K562 (cell line): Measurements from ENCODE around the gene DRD2. TPM values are rescaled to one million over a fixed set of nuclear protein-coding genes. Genes with fewer than 3 reads are reported as not detected.

Source experiments
- ATAC-seq: fragments of 200-7000 bp; cut with Tn5 transposase; 3 replicates; pipeline ENCODE4 v1.9.1; 2020; ENCODE audit warnings: moderate library complexity
- BruUV-seq: library from RNA; stranded (reverse); fragments of 400-500 nt; replicated peaks from 2 replicates; lab custom pipeline; 2021; lab: Mats Ljungman, UMichigan
- CTCF ChIA-PET: fragments of 300-600 bp; formaldehyde crosslinking; extraction: SDS; loops from one replicate; lab custom pipeline; 2021; ENCODE audit warnings: low intra/inter-chr PET ratio; lab: Yijun Ruan, JAX
- POLR2A ChIA-PET: fragments of 300-600, 350-650 bp; sonication (Branson Sonifier 250); formaldehyde crosslinking; extraction: SDS; loops from one replicate; lab custom pipeline; 2021; ENCODE audit warnings: antibody characterized with exemption, inconsistent platforms; lab: Yijun Ruan, JAX
- DNase-seq, 4 experiments: peaks; one replicate each; pipeline versions ENCODE4 v3.0.0 to v3.0.0-alpha.2; 2011 to 2018; ENCODE audit warnings: low spot score in 3 of 4, mixed read lengths in 3 of 4; ENCODE audit errors: extremely low read depth in 1 of 4
- FAIRE-seq: peaks from 2 replicates; lab custom pipeline; 2011; peaks lifted over from hg19 to GRCh38; lab: Jason Lieb, UNC
- H2AFZ ChIP-seq: 2 replicates; pipeline ENCODE4 v1.6.0; 2011; ENCODE audit warnings: low read depth, low read length, control low read depth, inconsistent platforms
- H3K27ac ChIP-seq: fragments of 200-600 bp; 3 replicates; pipeline ENCODE4 v1.8.0; 2011; ENCODE audit warnings: low read depth, mild to moderate bottlenecking, control low read depth, inconsistent platforms, low read length, moderate library complexity, mixed read lengths; ENCODE audit errors: extremely low read depth
- H3K27me3 ChIP-seq, 2 experiments: fragments of 300-600 bp in 1 of 2; 2 replicates in 1 of 2; 3 replicates in 1 of 2; pipeline versions ENCODE4 v1.6.0 to v1.8.0; 2011; ENCODE audit warnings: inconsistent platforms in 2 of 2, low read length in 2 of 2, mild to moderate bottlenecking in 1 of 2, mixed read lengths in 1 of 2, moderate library complexity in 1 of 2; ENCODE audit not compliant: control insufficient read depth in 2 of 2, insufficient read depth in 2 of 2
- H3K36me3 ChIP-seq: fragments of 300-600 bp; 3 replicates; pipeline ENCODE4 v1.8.0; 2011; ENCODE audit warnings: mild to moderate bottlenecking, low read length, inconsistent platforms; ENCODE audit not compliant: control insufficient read depth, insufficient read depth
- H3K4me1 ChIP-seq, 2 experiments: fragments of 200-600 bp in 1 of 2; replicated peaks in 1 of 2; 2 replicates in 1 of 2; 3 replicates in 1 of 2; pipeline versions ENCODE4 v1.5.1 to v1.8.0; 2011; ENCODE audit warnings: inconsistent platforms in 2 of 2, low read length in 2 of 2, mild to moderate bottlenecking in 1 of 2, mixed read lengths in 1 of 2, moderate library complexity in 1 of 2; ENCODE audit not compliant: control insufficient read depth in 2 of 2, insufficient read depth in 2 of 2
- H3K4me2 ChIP-seq: 2 replicates; pipeline ENCODE4 v1.6.1; 2011; ENCODE audit warnings: low read length, control low read depth, inconsistent platforms, mixed read lengths; ENCODE audit not compliant: insufficient read depth
- H3K4me3 ChIP-seq: fragments of 200-600 bp; sonication (generic), shearing (Covaris generic); 2 replicates; pipeline ENCODE4 v1.5.1; 2016; ENCODE audit warnings: control low read depth, inconsistent platforms
- H3K79me2 ChIP-seq: fragments of 200-600 bp; 3 replicates; pipeline ENCODE4 v1.8.0; 2011; ENCODE audit warnings: low read length, inconsistent platforms; ENCODE audit not compliant: control insufficient read depth, insufficient read depth
- H3K9ac ChIP-seq, 2 experiments: 2 replicates each; pipeline versions ENCODE4 v1.6.0 to v1.6.1; 2011; ENCODE audit warnings: low read depth in 2 of 2, low read length in 2 of 2, control low read depth in 1 of 2, inconsistent platforms in 1 of 2, mild to moderate bottlenecking in 1 of 2, mixed read lengths in 1 of 2; ENCODE audit not compliant: insufficient read depth in 1 of 2
- H3K9me1 ChIP-seq: one replicate; pipeline ENCODE4 v1.6.0; 2011; ENCODE audit warnings: inconsistent platforms, mild to moderate bottlenecking, low read length, moderate library complexity; ENCODE audit not compliant: control insufficient read depth, insufficient read depth
- H3K9me3 ChIP-seq: replicated peaks from 2 replicates; pipeline ENCODE4 v1.5.1; 2011; ENCODE audit warnings: low read depth, low read length, inconsistent platforms; ENCODE audit not compliant: control insufficient read depth, insufficient read depth
- H4K20me1 ChIP-seq: replicated peaks from 2 replicates; pipeline ENCODE4 v1.6.1; 2011; ENCODE audit warnings: low read length, inconsistent platforms, mixed read lengths; ENCODE audit not compliant: control insufficient read depth, insufficient read depth
- ARID3A ChIP-seq: IDR thresholded peaks from 2 replicates; pipeline ENCODE4 v1.6.1; 2012; ENCODE audit warnings: low read depth, low read length, improper control_type of control experiment, borderline replicate concordance
- CBFB ChIP-seq: sonication (generic); formaldehyde crosslinking; IDR thresholded peaks from 2 replicates; pipeline ENCODE4 v1.4.0; 2020; ENCODE audit warnings: mild to moderate bottlenecking, missing genetic modification reagents
- DACH1 ChIP-seq: fragments of 450-650 bp; IDR thresholded peaks from 2 replicates; pipeline ENCODE4 v1.6.1; 2018; ENCODE audit not compliant: partially characterized antibody
- ELK1 ChIP-seq: sonication (generic); formaldehyde crosslinking; IDR thresholded peaks from 2 replicates; pipeline ENCODE4 v1.8.1; 2022; ENCODE audit warnings: missing genetic modification reagents
- ETS1 ChIP-seq: conservative IDR thresholded peaks from 2 replicates; pipeline ENCODE4 v1.6.1; 2011; ENCODE audit warnings: low read depth, mild to moderate bottlenecking, low read length; ENCODE audit not compliant: control insufficient read depth
- KAT2B ChIP-seq: IDR thresholded peaks from one replicate; pipeline ENCODE4 v1.6.1; 2012; ENCODE audit warnings: low read depth, mild to moderate bottlenecking, control low read depth, inconsistent platforms, low read length, moderate library complexity
- MIER1 ChIP-seq: fragments of 450-650 bp; IDR thresholded peaks from 2 replicates; pipeline ENCODE4 v1.6.1; 2016; ENCODE audit warnings: antibody characterized with exemption, mild to moderate bottlenecking, low read depth
- NFIX ChIP-seq: fragments of 250-450 bp; sonication (Bioruptor Pico); IDR thresholded peaks from 2 replicates; pipeline ENCODE4 v1.4.0; 2020; ENCODE audit warnings: low read depth, mild to moderate bottlenecking, moderate library complexity
- RBM25 ChIP-seq: fragments of 200-400 bp; formaldehyde crosslinking; IDR thresholded peaks from 2 replicates; pipeline ENCODE4 v1.6.1; 2018; ENCODE audit warnings: low read length, low read depth, moderate library complexity; ENCODE audit not compliant: severe bottlenecking
- SAP30 ChIP-seq: fragments of 200-600 bp; sonication (generic); IDR thresholded peaks from 2 replicates; pipeline ENCODE4 v1.6.1; 2012; ENCODE audit warnings: borderline replicate concordance, low read depth, mild to moderate bottlenecking, moderate library complexity, low read length, control low read depth, inconsistent platforms; ENCODE audit not compliant: insufficient read depth, poor library complexity, severe bottlenecking
- SNAPC5 ChIP-seq: fragments of 250-450 bp; sonication (Bioruptor Pico); IDR thresholded peaks from 2 replicates; pipeline ENCODE4 v1.8.0; 2021; ENCODE audit warnings: moderate library complexity, mild to moderate bottlenecking, inconsistent platforms
- SREBF2 ChIP-seq: sonication (generic); formaldehyde crosslinking; IDR thresholded peaks from 2 replicates; pipeline ENCODE4 v1.4.0; 2020; ENCODE audit warnings: mild to moderate bottlenecking, missing genetic modification reagents
- TCF15 ChIP-seq: fragments of 250-450 bp; sonication (Bioruptor Pico); IDR thresholded peaks from 2 replicates; pipeline ENCODE4 v1.8.0; 2022; ENCODE audit warnings: moderate library complexity, mild to moderate bottlenecking, inconsistent platforms
- TFAM ChIP-seq: fragments of 250-450 bp; sonication (Bioruptor Pico); conservative IDR thresholded peaks from 2 replicates; pipeline ENCODE4 v1.5.0; 2021; ENCODE audit warnings: mild to moderate bottlenecking, moderate library complexity
- ZBTB1 ChIP-seq: sonication (generic); formaldehyde crosslinking; IDR thresholded peaks from 2 replicates; pipeline ENCODE4 v1.8.1; 2023; ENCODE audit warnings: missing genetic modification reagents, low read depth, mild to moderate bottlenecking, borderline replicate concordance
- ZC3H4 ChIP-seq: sonication (generic); formaldehyde crosslinking; IDR thresholded peaks from 2 replicates; pipeline ENCODE4 v1.9.0; 2021; ENCODE audit warnings: missing genetic modification reagents, borderline replicate concordance
- ZNF668 ChIP-seq: fragments of 250-450 bp; sonication (Bioruptor Pico); IDR thresholded peaks from 2 replicates; pipeline ENCODE4 v1.8.0; 2022; ENCODE audit warnings: mild to moderate bottlenecking, inconsistent platforms
- ZNF75A ChIP-seq: fragments of 450-650 bp; formaldehyde crosslinking; IDR thresholded peaks from 2 replicates; pipeline ENCODE4 v1.4.0; 2020; ENCODE audit warnings: mild to moderate bottlenecking
- WGBS: fragments of 100-300 bp; shearing (Covaris generic); methylation state at CpG from one replicate; pipeline ENCODE4 v1.1.6; 2016; ENCODE audit warnings: low coverage, mixed read lengths; ENCODE audit not compliant: insufficient coverage; ENCODE audit errors: missing lambda C conversion rate; 5-methylcytosine and 5-hydroxymethylcytosine counted together
- in situ Hi-C: fragments of 300-500 bp; cut with MboI; formaldehyde crosslinking; loops from 4 replicates; pipeline ENCODE4 v1.15.0; 2018; ENCODE audit warnings: inconsistent platforms, mixed read lengths
- intact Hi-C: fragments of 100-400 bp; cut with micrococcal nuclease; formaldehyde crosslinking; loops from 2 replicates; pipeline ENCODE4 v1.14.2; 2022
- polyA plus RNA-seq, 8 experiments: library from polyadenylated mRNA; depleted of rRNA in 4 of 8; stranded (reverse) in 5 of 8; unstranded in 3 of 8; fragments of >200 nt; fragmentation: Nextera tagmentation in 2 of 8; fragmentation: Illumina TruSeq in 1 of 8; extraction: Ambion mirVana in 2 of 8; extraction: Trizol in 1 of 8; gene quantifications; 2 replicates each; pipeline versions ENCODE4 v1.2.1 to v1.2.3, GENCODE V29; 2011 to 2014; ENCODE audit warnings: inconsistent platforms in 1 of 8, missing spikeins in 1 of 8
- total RNA-seq, 7 experiments: library from RNA; depleted of rRNA in 6 of 7; stranded (reverse); fragments of >200 nt in 6 of 7; fragmentation: Illumina TruSeq in 2 of 7; extraction: Trizol in 2 of 7; gene quantifications; 2 replicates each; pipeline versions ENCODE4 v1.2.1 to v1.2.3, GENCODE V29; 2011 to 2021; ENCODE audit warnings: low replicate concordance in 1 of 7

Gene DRD2
- total and polyA plus RNA-seq, 9 of the 15 experiments (the other 6 are each of a cell fraction or from before 2014, with no cell fraction given) = not detected

- in situ Hi-C loops = no loop called here
- peaks cover 7% of the 10 kb centered on the region; the same call in 1 of the 2 replicates for H4K20me1 ChIP-seq
- ATAC-seq = no peak
- no TSS peak for BruUV-seq
- no peak overlapping the region for H3K4me2 ChIP-seq
- no peak for DNase-seq
- H3K36me3 ChIP-seq = no peaks in the 10 kb centered on the region
- FAIRE-seq = no peak
- H3K9me3 ChIP-seq = no peaks in the 10 kb centered on the region
- ChIA-PET POLR2A (interaction anchor here (0.5 kb wide), 1 partner anchor 25 kb away, joined by 3 read pairs; no protein-coding TSS in a partner anchor), CTCF (no interaction called here)
- no peaks in the 10 kb centered on the region for H3K9me1 ChIP-seq
- H3K4me3 ChIP-seq = no peak overlapping the region
- H3K4me1 ChIP-seq = 0 out of 5 replicates have a peak, but pooled peaks cover 0 to 5% of the 10 kb centered on the region in 2 experiments
- 0% methylated on average over 5 of the region's 5 CpGs for WGBS
- no peak overlapping the region for H3K9ac ChIP-seq
- H3K27me3 ChIP-seq = peaks cover 3 to 60% of the 10 kb centered on the region in 2 experiments; a peak in 4 of 5 replicates
- no peak overlapping the region for H2AFZ ChIP-seq
- no peak overlapping the region for H3K27ac ChIP-seq
- intact Hi-C loops = no loop called here
- no peaks in the 10 kb centered on the region for H3K79me2 ChIP-seq
- TF ChIP-seq MIER1 (no peak), TFAM (CRISPR knock-in tag) (no peak), DACH1 (no peak), SAP30 (no peak), KAT2B (no peak), NFIX (CRISPR knock-in tag) (no peak), CBFB (CRISPR knock-in tag) (no peak), ZC3H4 (CRISPR knock-in tag) (no peak), ELK1 (CRISPR knock-in tag) (no peak), ZNF668 (no peak), ETS1 (no peak), SREBF2 (no peak), SNAPC5 (CRISPR knock-in tag) (no peak), TCF15 (no peak), ZBTB1 (CRISPR knock-in tag) (no peak), ARID3A (no peak), RBM25 (no peak), ZNF75A (CRISPR knock-in tag) (no peak)
Measured at GRCh38 chr11:113400631-113401230, 74.5 kb downstream of the DRD2 start.
